ENCODE data around the gene FGD4.
"Not testable (repeated sequence)": the region's sequence is repeated elsewhere in the genome, so short reads cannot be mapped to it uniquely, and the experiment has no call there.

Gene FGD4

DNA sequence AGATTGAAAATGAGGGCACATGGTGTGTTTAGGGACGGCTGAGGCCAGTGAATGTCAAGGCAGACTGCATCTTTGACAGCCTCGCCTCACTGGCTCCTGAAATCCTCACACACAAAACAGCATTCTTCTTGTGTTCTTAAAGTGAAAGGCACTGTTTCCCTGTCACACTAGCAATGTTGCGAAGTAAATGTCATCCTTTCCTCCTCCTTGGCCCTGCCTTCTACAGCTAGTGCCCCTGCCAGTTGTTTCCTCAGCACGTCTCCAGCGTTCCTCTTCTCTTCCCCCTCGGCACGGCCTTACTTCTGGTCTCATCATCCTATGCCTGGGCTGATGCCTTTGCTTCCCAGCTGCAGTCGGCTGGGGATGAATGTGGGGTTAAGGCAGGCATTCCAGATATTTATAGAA lies 150.3 kb downstream of the FGD4 start:
- Histone ChIP-seq H3K9me3 (ENCODE audit: severe bottlenecking) (no peaks in the 10 kb centered on the region), H3K36me3 (no peaks in the 10 kb centered on the region), H3K4me3 (ENCODE audit: low read depth, low read length) (no peak overlapping the region), H3K27ac (no peak overlapping the region), H3K27me3 (ENCODE audit: insufficient read depth, low read depth, severe bottlenecking) (no peaks in the 10 kb centered on the region)
- TF ChIP-seq, protein P1, sequence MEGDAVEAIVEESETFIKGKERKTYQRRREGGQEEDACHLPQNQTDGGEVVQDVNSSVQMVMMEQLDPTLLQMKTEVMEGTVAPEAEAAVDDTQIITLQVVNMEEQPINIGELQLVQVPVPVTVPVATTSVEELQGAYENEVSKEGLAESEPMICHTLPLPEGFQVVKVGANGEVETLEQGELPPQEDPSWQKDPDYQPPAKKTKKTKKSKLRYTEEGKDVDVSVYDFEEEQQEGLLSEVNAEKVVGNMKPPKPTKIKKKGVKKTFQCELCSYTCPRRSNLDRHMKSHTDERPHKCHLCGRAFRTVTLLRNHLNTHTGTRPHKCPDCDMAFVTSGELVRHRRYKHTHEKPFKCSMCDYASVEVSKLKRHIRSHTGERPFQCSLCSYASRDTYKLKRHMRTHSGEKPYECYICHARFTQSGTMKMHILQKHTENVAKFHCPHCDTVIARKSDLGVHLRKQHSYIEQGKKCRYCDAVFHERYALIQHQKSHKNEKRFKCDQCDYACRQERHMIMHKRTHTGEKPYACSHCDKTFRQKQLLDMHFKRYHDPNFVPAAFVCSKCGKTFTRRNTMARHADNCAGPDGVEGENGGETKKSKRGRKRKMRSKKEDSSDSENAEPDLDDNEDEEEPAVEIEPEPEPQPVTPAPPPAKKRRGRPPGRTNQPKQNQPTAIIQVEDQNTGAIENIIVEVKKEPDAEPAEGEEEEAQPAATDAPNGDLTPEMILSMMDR (IDR thresholded peaks at IDR 0.05; ENCODE audit: low read depth, low read length): no peak
- no peak for DNase-seq

DNA sequence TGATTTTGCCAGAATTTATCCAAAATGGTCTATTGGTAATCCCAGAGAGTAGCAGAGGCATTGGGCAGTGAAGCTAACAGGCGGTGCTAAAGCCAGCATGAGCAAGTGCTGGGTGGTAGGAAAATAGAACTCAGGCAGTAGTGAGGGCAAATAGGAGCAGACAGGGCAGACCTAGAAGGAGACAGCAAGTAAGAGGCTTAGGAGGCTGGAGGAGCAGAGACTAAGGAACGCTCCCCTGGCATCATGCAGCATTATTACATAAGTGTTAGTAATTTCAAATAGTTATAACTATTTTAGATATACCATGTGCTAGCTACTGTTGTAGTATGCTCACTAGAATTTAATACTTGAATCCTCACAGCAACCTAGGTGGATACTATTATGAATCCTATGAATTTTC lies 151.7 kb downstream of the FGD4 start:
- Histone ChIP-seq H3K27me3 (ENCODE audit: insufficient read depth, low read depth, severe bottlenecking) (no peaks in the 10 kb centered on the region), H3K9me3 (ENCODE audit: severe bottlenecking) (no peaks in the 10 kb centered on the region), H3K36me3 (no peaks in the 10 kb centered on the region), H3K27ac (no peak overlapping the region), H3K4me3 (ENCODE audit: low read depth, low read length) (no peak overlapping the region)
- no peak for DNase-seq
- TF ChIP-seq, protein P1 (IDR thresholded peaks at IDR 0.05; ENCODE audit: low read depth, low read length): no peak

- Histone ChIP-seq H3K27ac (no peak overlapping the region), H3K9me3 (ENCODE audit: severe bottlenecking) (no peaks in the 10 kb centered on the region), H3K27me3 (ENCODE audit: insufficient read depth, low read depth, severe bottlenecking) (no peaks in the 10 kb centered on the region), H3K4me3 (ENCODE audit: low read depth, low read length) (no peak overlapping the region), H3K36me3 (no peaks in the 10 kb centered on the region)
- TF ChIP-seq, protein P1 (IDR thresholded peaks at IDR 0.05; ENCODE audit: low read depth, low read length): no peak
- DNase-seq: no peak
These were observed 159.5 kb downstream of the FGD4 start for GRCh38 chr12:32558903-32559302.

DNA sequence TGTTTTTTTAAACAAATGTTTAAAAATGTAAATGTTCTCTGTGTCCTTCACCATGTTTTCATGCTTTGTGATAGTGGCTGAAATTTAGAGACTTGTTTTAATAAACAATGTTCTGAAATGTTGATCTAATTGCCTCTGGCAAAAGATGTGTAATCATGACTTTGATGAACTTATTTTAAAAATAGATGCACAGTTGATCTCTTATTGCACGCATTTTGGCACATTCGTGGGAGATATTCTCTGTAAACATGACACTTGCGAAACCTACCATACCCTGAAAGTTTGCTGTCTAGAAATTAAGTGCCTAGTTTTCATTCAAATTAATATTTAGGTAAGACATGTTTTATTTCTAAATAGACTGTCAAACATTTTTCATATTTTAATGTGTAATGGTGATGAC lies 160.1 kb downstream of the FGD4 start:
- H3K27me3 ChIP-seq (ENCODE audit: insufficient read depth, low read depth, severe bottlenecking): no peaks in the 10 kb centered on the region
- no peaks in the 10 kb centered on the region for H3K36me3 ChIP-seq
- TF ChIP-seq, protein P1 (IDR thresholded peaks at IDR 0.05; ENCODE audit: low read depth, low read length): no peak
- no peak for DNase-seq
- no peaks in the 10 kb centered on the region for H3K9me3 ChIP-seq (ENCODE audit: severe bottlenecking)
- no peak overlapping the region for H3K27ac ChIP-seq
- H3K4me3 ChIP-seq (ENCODE audit: low read depth, low read length): no peak overlapping the region

GRCh38 chr12:32560520-32560919 lies 161.2 kb downstream of the FGD4 start:
- H3K9me3 ChIP-seq (ENCODE audit: severe bottlenecking): no peaks in the 10 kb centered on the region
- TF ChIP-seq, protein P1 (IDR thresholded peaks at IDR 0.05; ENCODE audit: low read depth, low read length): no peak
- H3K36me3 ChIP-seq: no peaks in the 10 kb centered on the region
- DNase-seq: no peak
- no peak overlapping the region for H3K27ac ChIP-seq
- H3K4me3 ChIP-seq (ENCODE audit: low read depth, low read length): no peak overlapping the region
- no peaks in the 10 kb centered on the region for H3K27me3 ChIP-seq (ENCODE audit: insufficient read depth, low read depth, severe bottlenecking)

DNA sequence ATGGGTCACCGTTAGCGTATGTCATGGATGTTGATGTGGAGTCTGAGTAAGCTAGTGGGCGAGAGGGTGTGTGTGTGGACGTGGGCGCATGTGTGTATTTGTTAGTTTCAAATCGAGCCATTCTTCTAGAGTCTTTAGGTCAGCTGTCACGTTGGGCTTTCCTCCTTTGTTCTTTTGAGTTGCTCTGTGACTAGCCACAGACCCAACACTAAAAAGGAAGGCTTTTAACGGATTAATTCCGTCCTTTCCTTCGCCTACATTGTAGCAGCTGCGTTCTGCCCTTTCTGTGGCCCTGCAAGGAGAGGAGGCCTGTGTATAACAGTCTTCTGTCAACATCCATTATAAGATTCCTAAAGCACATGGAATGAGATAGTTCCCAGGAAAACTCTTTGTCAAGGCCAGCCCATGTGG lies 162.6 kb downstream of the FGD4 start:
- TF ChIP-seq, protein P1 (IDR thresholded peaks at IDR 0.05; ENCODE audit: low read depth, low read length): no peak
- H3K27me3 ChIP-seq (ENCODE audit: insufficient read depth, low read depth, severe bottlenecking): no peaks in the 10 kb centered on the region
- H3K9me3 ChIP-seq (ENCODE audit: severe bottlenecking): no peaks in the 10 kb centered on the region
- H3K27ac ChIP-seq: 0 out of 2 replicates have a peak overlapping the region, but pooled peaks have one; percentile 34
- H3K4me3 ChIP-seq (ENCODE audit: low read depth, low read length): no peak overlapping the region
- no peaks in the 10 kb centered on the region for H3K36me3 ChIP-seq
- DNase-seq: no peak

DNA sequence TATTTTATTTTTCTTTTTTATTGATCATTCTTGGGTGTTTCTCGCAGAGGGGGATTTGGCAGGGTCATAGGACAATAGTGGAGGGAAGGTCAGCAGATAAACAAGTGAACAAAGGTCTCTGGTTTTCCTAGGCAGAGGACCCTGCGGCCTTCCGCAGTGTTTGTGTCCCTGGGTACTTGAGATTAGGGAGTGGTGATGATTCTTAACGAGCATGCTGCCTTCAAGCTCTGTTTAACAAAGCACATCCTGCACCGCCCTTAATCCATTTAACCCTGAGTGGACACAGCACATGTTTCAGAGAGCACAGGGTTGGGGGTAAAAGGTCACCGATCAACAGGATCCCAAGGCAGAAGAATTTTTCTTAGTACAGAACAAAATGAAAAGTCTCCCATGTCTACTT lies 163.1 kb downstream of the FGD4 start:
- H3K9me3 ChIP-seq (ENCODE audit: severe bottlenecking); H3K27me3 ChIP-seq (ENCODE audit: insufficient read depth, low read depth, severe bottlenecking); DNase-seq; H3K4me3 ChIP-seq (ENCODE audit: low read depth, low read length); H3K36me3 ChIP-seq: not testable (repeated sequence)
- H3K27ac ChIP-seq: 0 out of 2 replicates have a peak overlapping the region, but pooled peaks have one; percentile 34
